Measurements from ENCODE around the gene CLEC9A.

Gene CLEC9A

DNA sequence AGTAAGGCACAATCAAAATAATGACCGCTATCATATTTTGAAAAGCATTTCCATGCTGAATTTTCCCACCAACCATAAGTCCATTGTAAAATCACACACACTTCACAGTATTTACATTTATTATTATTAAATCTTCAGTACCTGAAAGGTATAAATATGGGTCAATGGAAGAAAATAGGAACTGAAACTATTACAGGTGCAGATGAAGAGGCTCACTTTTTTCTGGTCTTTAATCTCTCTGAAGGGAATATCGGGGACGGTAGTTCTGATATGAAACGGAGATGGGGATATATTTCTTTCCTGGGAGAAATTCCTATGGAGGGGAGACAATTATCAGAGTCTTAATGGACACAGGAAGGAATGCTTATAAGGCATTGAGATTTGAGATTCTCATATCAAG is 39.9 kb downstream of the CLEC9A start:
- POLR2A ChIA-PET, result no interaction called here
- CTCF ChIA-PET, result no interaction called here
- TF ChIP-seq ARNT (IDR thresholded peaks at IDR 0.05), result no peak
- TF ChIP-seq, protein P1, sequence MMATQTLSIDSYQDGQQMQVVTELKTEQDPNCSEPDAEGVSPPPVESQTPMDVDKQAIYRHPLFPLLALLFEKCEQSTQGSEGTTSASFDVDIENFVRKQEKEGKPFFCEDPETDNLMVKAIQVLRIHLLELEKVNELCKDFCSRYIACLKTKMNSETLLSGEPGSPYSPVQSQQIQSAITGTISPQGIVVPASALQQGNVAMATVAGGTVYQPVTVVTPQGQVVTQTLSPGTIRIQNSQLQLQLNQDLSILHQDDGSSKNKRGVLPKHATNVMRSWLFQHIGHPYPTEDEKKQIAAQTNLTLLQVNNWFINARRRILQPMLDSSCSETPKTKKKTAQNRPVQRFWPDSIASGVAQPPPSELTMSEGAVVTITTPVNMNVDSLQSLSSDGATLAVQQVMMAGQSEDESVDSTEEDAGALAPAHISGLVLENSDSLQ (IDR thresholded peaks at IDR 0.05), result no peak
- TF ChIP-seq FOXA1 (IDR thresholded peaks at IDR 0.05), result no peak
- TF ChIP-seq CTBP1 (IDR thresholded peaks at IDR 0.05; ENCODE audit: borderline replicate concordance), result no peak
- no peak for TF ChIP-seq FOXK2 (IDR thresholded peaks at IDR 0.05)
- no peak for TF ChIP-seq HDGF (IDR thresholded peaks at IDR 0.05; ENCODE audit: borderline replicate concordance)
- TF ChIP-seq FOXM1 (IDR thresholded peaks at IDR 0.05; ENCODE audit: borderline replicate concordance), result no peak
- no peak for TF ChIP-seq ZNF384 (IDR thresholded peaks at IDR 0.05)
- TF ChIP-seq L3MBTL2 (conservative IDR thresholded peaks at IDR 0.05), result no peak
- TF ChIP-seq ELF4 (IDR thresholded peaks at IDR 0.05), result no peak
- no peak for DNase-seq (ENCODE audit: extremely low spot score)

DNA sequence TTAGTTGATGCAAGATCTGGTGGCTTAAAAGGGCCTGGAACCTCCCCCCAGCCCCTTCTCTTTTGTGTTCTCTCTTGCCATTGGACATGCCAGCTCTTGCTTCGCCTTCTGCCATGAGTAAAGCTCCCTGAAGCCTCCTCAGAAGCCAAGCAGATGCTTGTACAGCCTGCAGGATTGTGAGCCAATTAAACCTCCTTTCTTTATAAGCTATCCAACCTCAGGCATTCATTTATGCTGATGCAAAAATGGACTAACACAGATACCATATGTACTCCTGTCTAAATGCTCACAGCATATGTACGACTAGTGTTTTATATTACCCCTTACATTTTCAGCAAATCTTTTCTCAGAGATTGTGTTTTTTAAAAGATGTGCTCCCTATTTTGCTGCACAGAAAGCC is 41.6 kb downstream of the CLEC9A start:
- ChIA-PET POLR2A (no interaction called here), CTCF (no interaction called here)

DNA sequence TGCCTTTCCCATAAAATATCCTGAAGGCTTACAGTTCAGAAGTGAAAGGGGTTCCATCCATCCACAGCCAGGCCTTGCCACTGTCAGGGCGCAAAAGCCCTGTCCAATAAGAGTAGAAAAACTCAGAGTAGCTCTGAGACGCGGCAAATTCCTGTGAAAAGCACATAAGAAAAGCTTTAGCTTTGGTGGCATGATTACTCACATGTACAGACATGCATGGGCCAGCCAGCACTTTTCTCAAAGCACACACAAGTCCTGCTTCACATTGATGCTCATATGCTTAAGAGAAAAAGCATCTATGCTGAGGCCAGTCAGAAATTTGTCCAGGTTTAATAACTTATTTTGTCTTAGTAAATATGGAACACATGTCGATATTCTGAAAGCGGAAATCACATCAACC is 42.8 kb downstream of the CLEC9A start:
- DNase-seq (ENCODE audit: extremely low spot score), result no peak
- ChIA-PET CTCF (interaction anchor here (0.6 kb wide), 1 partner anchor 39 kb away, joined by 4 read pairs; no protein-coding TSS in a partner anchor), POLR2A (no interaction called here)
- TF ChIP-seq CTBP1 (IDR thresholded peaks at IDR 0.05; ENCODE audit: borderline replicate concordance) (no peak), FOXK2 (IDR thresholded peaks at IDR 0.05) (no peak), HDGF (IDR thresholded peaks at IDR 0.05; ENCODE audit: borderline replicate concordance) (no peak), LEF1 (IDR thresholded peaks at IDR 0.05; ENCODE audit: borderline replicate concordance) (no peak), L3MBTL2 (conservative IDR thresholded peaks at IDR 0.05) (no peak), TARDBP (IDR thresholded peaks at IDR 0.05) (no peak), BHLHE40 (IDR thresholded peaks at IDR 0.05; ENCODE audit: borderline replicate concordance) (no peak), ELF4 (IDR thresholded peaks at IDR 0.05) (no peak), SP1 (IDR thresholded peaks at IDR 0.05) (no peak), NFRKB (IDR thresholded peaks at IDR 0.05) (no peak), ZNF384 (IDR thresholded peaks at IDR 0.05) (no peak), SUZ12 (IDR thresholded peaks at IDR 0.05) (no peak), FOXM1 (IDR thresholded peaks at IDR 0.05; ENCODE audit: borderline replicate concordance) (no peak)

More for the DNA sequence above, 41.6 kb downstream of the CLEC9A start:
- DNase-seq (ENCODE audit: extremely low spot score), result no peak
- TF ChIP-seq FOXA1 (IDR thresholded peaks at IDR 0.05) (no peak), BHLHE40 (IDR thresholded peaks at IDR 0.05; ENCODE audit: borderline replicate concordance) (no peak), NFRKB (IDR thresholded peaks at IDR 0.05) (no peak), SP1 (IDR thresholded peaks at IDR 0.05) (no peak), ELF4 (IDR thresholded peaks at IDR 0.05) (no peak), SUZ12 (IDR thresholded peaks at IDR 0.05) (no peak), FOXK2 (IDR thresholded peaks at IDR 0.05) (no peak), CTBP1 (IDR thresholded peaks at IDR 0.05; ENCODE audit: borderline replicate concordance) (no peak), HDGF (IDR thresholded peaks at IDR 0.05; ENCODE audit: borderline replicate concordance) (no peak), ZNF384 (IDR thresholded peaks at IDR 0.05) (no peak), ARNT (IDR thresholded peaks at IDR 0.05) (no peak), FOXM1 (IDR thresholded peaks at IDR 0.05; ENCODE audit: borderline replicate concordance) (no peak), TARDBP (IDR thresholded peaks at IDR 0.05) (no peak), LEF1 (IDR thresholded peaks at IDR 0.05; ENCODE audit: borderline replicate concordance) (no peak), L3MBTL2 (conservative IDR thresholded peaks at IDR 0.05) (no peak)
- TF ChIP-seq, protein P1 (IDR thresholded peaks at IDR 0.05), result no peak

DNA sequence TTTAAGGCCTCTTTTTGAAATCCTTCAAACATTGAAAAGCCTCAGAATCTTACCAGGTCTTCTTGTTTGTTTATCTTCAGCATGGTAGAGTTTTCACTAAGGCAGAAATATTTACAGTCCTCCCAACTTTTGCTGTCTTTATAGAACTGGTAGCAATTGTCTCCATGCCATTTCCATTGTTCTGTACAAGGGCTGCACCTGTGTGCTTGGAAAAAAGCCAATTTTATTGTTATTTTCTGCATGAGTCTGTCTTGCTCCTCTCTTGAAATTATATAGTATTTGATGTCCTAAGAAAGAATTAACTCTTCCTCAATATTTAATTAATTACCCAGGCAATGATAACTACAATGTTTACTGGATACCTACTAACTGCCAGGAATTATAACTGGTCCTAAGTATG is 45.0 kb downstream of the CLEC9A start:
- TF ChIP-seq LEF1 (IDR thresholded peaks at IDR 0.05; ENCODE audit: borderline replicate concordance) (no peak), CTBP1 (IDR thresholded peaks at IDR 0.05; ENCODE audit: borderline replicate concordance) (no peak), FOXK2 (IDR thresholded peaks at IDR 0.05) (no peak), ZNF384 (IDR thresholded peaks at IDR 0.05) (no peak), FOXM1 (IDR thresholded peaks at IDR 0.05; ENCODE audit: borderline replicate concordance) (no peak), FOXA1 (IDR thresholded peaks at IDR 0.05) (no peak), L3MBTL2 (conservative IDR thresholded peaks at IDR 0.05) (no peak), ELF4 (IDR thresholded peaks at IDR 0.05) (no peak), ARNT (IDR thresholded peaks at IDR 0.05) (no peak), TARDBP (IDR thresholded peaks at IDR 0.05) (no peak)
- TF ChIP-seq, protein P1 (IDR thresholded peaks at IDR 0.05), result no peak
- POLR2A ChIA-PET, result no interaction called here
- CTCF ChIA-PET, result no interaction called here
- DNase-seq (ENCODE audit: extremely low spot score), result no peak

DNA sequence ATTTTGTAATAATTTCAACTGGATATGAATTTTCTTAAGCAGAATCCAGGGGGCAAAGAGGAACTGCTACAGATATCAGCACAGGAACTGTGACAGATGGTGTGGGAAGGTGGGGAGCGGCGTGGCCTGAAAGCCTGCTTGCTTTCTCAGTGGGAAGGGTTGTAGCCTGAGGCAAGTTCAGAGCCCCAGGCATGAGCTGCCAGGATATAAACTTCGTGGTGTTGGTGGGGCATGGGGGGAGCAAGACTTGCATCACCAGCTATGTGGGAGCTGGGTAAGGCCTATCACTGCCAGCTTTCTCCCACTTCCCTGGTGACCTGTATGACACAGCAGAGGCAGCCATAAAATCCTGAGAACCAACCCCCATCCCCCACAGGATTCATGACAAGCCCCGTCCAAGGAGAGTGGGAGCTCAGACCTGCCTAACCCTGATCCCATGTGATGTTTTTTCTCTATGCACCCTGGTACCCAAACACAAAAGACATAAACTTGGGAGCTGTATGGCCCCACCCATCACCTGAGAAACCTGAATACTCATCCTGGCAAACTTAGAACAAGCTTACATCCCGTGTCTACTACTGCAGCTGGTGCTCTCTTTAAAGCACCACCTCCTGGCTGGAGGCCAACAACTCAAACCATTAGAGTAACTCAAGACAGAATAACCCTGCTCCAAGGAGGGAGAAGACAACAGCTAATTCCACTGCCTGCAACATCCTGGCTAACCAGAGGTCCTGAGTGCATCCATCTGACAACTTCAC is 51.8 kb downstream of the CLEC9A start:
- DNase-seq (ENCODE audit: extremely low spot score), result no peak
- CTCF ChIA-PET, result no interaction called here
- POLR2A ChIA-PET, result no interaction called here
- TF ChIP-seq SUZ12 (IDR thresholded peaks at IDR 0.05) (no peak), FOXK2 (IDR thresholded peaks at IDR 0.05) (no peak), TARDBP (IDR thresholded peaks at IDR 0.05) (no peak), CTBP1 (IDR thresholded peaks at IDR 0.05; ENCODE audit: borderline replicate concordance) (no peak), SP1 (IDR thresholded peaks at IDR 0.05) (no peak), ARNT (IDR thresholded peaks at IDR 0.05) (no peak), ZNF384 (IDR thresholded peaks at IDR 0.05) (no peak), FOXM1 (IDR thresholded peaks at IDR 0.05; ENCODE audit: borderline replicate concordance) (no peak), LEF1 (IDR thresholded peaks at IDR 0.05; ENCODE audit: borderline replicate concordance) (no peak), ELF4 (IDR thresholded peaks at IDR 0.05) (no peak), NFRKB (IDR thresholded peaks at IDR 0.05) (no peak), L3MBTL2 (conservative IDR thresholded peaks at IDR 0.05) (no peak), HDGF (IDR thresholded peaks at IDR 0.05; ENCODE audit: borderline replicate concordance) (no peak), BHLHE40 (IDR thresholded peaks at IDR 0.05; ENCODE audit: borderline replicate concordance) (no peak), FOXA1 (IDR thresholded peaks at IDR 0.05) (no peak)
- TF ChIP-seq, protein P1 (IDR thresholded peaks at IDR 0.05), result no peak

Measured in HEK293T (cell line).